Esophagus muscularis mucosa (tissue), 4 donors: ENCODE data around the gene ERC2. TPM values are rescaled to one million over a fixed set of nuclear protein-coding genes. Genes with fewer than 3 reads are reported as not detected.

Experiments used
- DNase-seq: peaks from one replicate; pipeline ENCODE4 v3.0.0-alpha.2; 2017; ENCODE audit errors: extremely low spot score
- H3K27ac ChIP-seq, 4 donors: fragments of 200-600 bp; sonication (generic); replicated peaks in 1 of 4; 1 replicate in 3 of 4; 2 replicates in 1 of 4; pipeline ENCODE4 v1.5.1; 2016 to 2019; ENCODE audit warnings: mild to moderate bottlenecking in 1 of 4
- H3K27me3 ChIP-seq, 4 donors: fragments of 200-600 bp; sonication (generic); one replicate each; pipeline versions ENCODE4 v1.5.1 to v1.6.0; 2016 to 2019
- H3K36me3 ChIP-seq, 4 donors: fragments of 200-600 bp; sonication (generic); one replicate each; pipeline ENCODE4 v1.5.1; 2016 to 2019
- H3K4me1 ChIP-seq, 4 donors: fragments of 200-600 bp; sonication (generic); one replicate each; pipeline ENCODE4 v1.5.1; 2016 to 2019
- H3K4me3 ChIP-seq, 4 donors: fragments of 200-600 bp; sonication (generic); 1 replicate in 2 of 4; 2 replicates in 2 of 4; pipeline ENCODE4 v1.5.1; 2016 to 2019; ENCODE audit warnings: mild to moderate bottlenecking in 4 of 4, moderate library complexity in 1 of 4
- H3K9me3 ChIP-seq, 4 donors: fragments of 200-600 bp; sonication (generic); 1 replicate in 3 of 4; 2 replicates in 1 of 4; pipeline ENCODE4 v1.5.1; 2016 to 2019
- EP300 ChIP-seq: sonication (generic); formaldehyde crosslinking; IDR thresholded peaks from one replicate; pipeline ENCODE4 v1.6.1; 2017; ENCODE audit warnings: antibody characterized with exemption
- POLR2A ChIP-seq: fragments of 450-650 bp; IDR thresholded peaks from one replicate; pipeline ENCODE4 v1.6.1; 2017; ENCODE audit warnings: antibody characterized with exemption, moderate library complexity, mild to moderate bottlenecking, low read depth
- POLR2AphosphoS5 ChIP-seq, 2 donors: sonication (generic); formaldehyde crosslinking; IDR thresholded peaks; one replicate each; pipeline ENCODE4 v1.6.1; 2017; ENCODE audit warnings: antibody characterized with exemption in 2 of 2
- WGBS: methylation state at CpG from one replicate; pipeline ENCODE4 v1.1.5; 2018; 5-methylcytosine and 5-hydroxymethylcytosine counted together
- intact Hi-C: fragments of 100-400 bp; cut with DNase I; formaldehyde crosslinking; loops from one replicate; pipeline ENCODE4 v1.15.1; 2023
- total RNA-seq, 4 donors: library from RNA; depleted of rRNA; stranded (reverse); fragments of >200 nt; gene quantifications; one replicate each; pipeline versions ENCODE4 v1.1.0 to v1.2.1, GENCODE V29; 2016
- TF ChIP-seq, protein P1 (sequence below), 3 experiments: fragments of 200-600 bp in 2 of 3; fragments of 450-650 bp in 1 of 3; sonication (generic) in 2 of 3; IDR thresholded peaks; one replicate each; pipeline ENCODE4 v1.5.1; 2017 to 2019; ENCODE audit warnings: antibody characterized with exemption in 3 of 3, mild to moderate bottlenecking in 2 of 3, moderate library complexity in 1 of 3

Gene ERC2
- total RNA-seq, 4 donors from 2014 or later: 0.42 to 2.0 (median 1.5) TPM

- intact Hi-C loops: loop anchor here (5.0 kb wide), 2 partner anchors 773 to 1403 kb away; no protein-coding TSS in a partner anchor
- H3K27me3 ChIP-seq: no peaks in the 10 kb centered on the region
- no peaks in the 10 kb centered on the region for H3K4me1 ChIP-seq
- 95% methylated on average over 3 of the region's 3 CpGs for WGBS
- H3K36me3 ChIP-seq: no peaks in the 10 kb centered on the region
- TF ChIP-seq, protein P1, sequence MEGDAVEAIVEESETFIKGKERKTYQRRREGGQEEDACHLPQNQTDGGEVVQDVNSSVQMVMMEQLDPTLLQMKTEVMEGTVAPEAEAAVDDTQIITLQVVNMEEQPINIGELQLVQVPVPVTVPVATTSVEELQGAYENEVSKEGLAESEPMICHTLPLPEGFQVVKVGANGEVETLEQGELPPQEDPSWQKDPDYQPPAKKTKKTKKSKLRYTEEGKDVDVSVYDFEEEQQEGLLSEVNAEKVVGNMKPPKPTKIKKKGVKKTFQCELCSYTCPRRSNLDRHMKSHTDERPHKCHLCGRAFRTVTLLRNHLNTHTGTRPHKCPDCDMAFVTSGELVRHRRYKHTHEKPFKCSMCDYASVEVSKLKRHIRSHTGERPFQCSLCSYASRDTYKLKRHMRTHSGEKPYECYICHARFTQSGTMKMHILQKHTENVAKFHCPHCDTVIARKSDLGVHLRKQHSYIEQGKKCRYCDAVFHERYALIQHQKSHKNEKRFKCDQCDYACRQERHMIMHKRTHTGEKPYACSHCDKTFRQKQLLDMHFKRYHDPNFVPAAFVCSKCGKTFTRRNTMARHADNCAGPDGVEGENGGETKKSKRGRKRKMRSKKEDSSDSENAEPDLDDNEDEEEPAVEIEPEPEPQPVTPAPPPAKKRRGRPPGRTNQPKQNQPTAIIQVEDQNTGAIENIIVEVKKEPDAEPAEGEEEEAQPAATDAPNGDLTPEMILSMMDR (IDR thresholded peaks at IDR 0.05): peak in 2 of 3 experiments; percentile 18 to 33
- TF ChIP-seq POLR2A: no peak
- no peak for DNase-seq
- no peak overlapping the region for H3K27ac ChIP-seq
- no peak overlapping the region for H3K4me3 ChIP-seq
- no peaks in the 10 kb centered on the region for H3K9me3 ChIP-seq
Measured at GRCh38 chr3:56254835-56255234, 213.4 kb downstream of the ERC2 start.

DNA sequence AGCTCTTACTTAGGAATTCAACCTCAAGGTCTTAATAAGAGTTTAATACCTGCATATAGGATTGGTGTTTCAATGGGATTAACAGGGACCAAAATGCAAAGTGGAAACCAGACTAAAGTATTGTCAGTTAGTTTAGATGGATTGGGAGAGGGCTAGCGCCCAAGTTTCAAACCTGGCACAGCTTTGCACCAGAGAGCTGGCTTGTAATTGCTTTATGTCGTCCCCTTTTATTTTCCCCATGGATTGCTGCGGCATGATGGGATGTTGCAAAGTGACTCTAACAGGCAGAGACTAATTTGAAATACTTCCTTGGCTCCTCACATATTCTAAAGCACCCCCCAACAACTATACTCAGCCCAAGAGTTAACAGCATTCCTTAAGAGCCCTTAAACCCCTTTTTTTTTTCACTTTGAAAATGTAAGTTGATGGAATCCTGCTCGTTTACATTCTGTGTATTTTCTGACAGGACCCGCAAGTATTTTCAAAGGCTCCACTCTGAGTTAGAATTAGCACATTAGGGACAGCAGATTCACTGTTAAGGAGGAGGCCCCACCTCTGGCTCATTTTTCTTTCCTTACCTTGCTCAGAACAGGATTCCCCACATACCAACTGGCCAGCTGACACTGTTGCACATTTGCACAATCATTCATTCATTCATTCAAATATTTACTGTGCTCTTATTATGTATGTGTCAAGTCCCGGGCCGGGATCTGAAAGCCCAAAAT, 214.2 kb downstream of the ERC2 start:
- WGBS: 64% methylated on average over 7 of the region's 7 CpGs
- Histone ChIP-seq H3K4me1 (no peaks in the 10 kb centered on the region), H3K36me3 (no peaks in the 10 kb centered on the region), H3K27ac (no peak overlapping the region), H3K27me3 (no peaks in the 10 kb centered on the region), H3K4me3 (no peak overlapping the region), H3K9me3 (no peaks in the 10 kb centered on the region)
- no peak for TF ChIP-seq POLR2AphosphoS5 (IDR thresholded peaks at IDR 0.05)
- TF ChIP-seq, protein P1 (IDR thresholded peaks at IDR 0.05): no peak
- no peak for TF ChIP-seq EP300
- no peak for TF ChIP-seq POLR2A
- intact Hi-C loops: loop anchor here (5.0 kb wide), 2 partner anchors 772 to 1402 kb away; no protein-coding TSS in a partner anchor
- no peak for DNase-seq

- DNase-seq: no peak
- TF ChIP-seq EP300 (no peak), POLR2A (no peak)
- TF ChIP-seq, protein P1 (IDR thresholded peaks at IDR 0.05): peak; percentile 71 to 82 (median 81)
- Histone ChIP-seq H3K27ac (no peak overlapping the region), H3K36me3 (no peaks in the 10 kb centered on the region), H3K9me3 (no peaks in the 10 kb centered on the region), H3K4me3 (no peak overlapping the region), H3K27me3 (no peaks in the 10 kb centered on the region), H3K4me1 (no peaks in the 10 kb centered on the region)
- WGBS: 92% methylated on average over 3 of the region's 3 CpGs
- intact Hi-C loops: loop anchor here (5.0 kb wide), 2 partner anchors 769 to 1399 kb away; no protein-coding TSS in a partner anchor
Measured at GRCh38 chr3:56251343-56251945, 216.8 kb downstream of the ERC2 start.

DNA sequence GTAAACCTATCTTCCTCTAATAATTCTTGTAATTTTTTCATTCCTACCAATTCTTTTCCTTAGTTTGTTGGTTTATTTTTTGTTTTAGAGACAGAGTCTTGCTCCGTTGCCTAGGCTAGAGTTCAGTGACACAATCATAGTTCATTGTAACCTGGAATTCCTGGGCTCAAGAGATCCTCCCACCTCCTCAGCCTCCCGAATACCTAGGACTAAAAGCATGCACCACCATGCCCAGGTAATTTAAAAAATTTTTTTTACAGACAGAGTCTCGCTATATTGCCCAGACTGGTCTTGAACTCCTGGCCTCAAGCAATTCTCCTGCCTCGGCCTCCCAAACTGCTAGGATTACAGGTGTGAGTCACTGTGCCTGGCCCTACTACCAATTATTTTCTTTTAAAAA, 220.2 kb downstream of the ERC2 start:
- no peaks in the 10 kb centered on the region for H3K27me3 ChIP-seq
- H3K4me3 ChIP-seq: no peak overlapping the region
- no peaks in the 10 kb centered on the region for H3K9me3 ChIP-seq
- no peak overlapping the region for H3K27ac ChIP-seq
- no peak for DNase-seq
- H3K4me1 ChIP-seq: no peaks in the 10 kb centered on the region
- TF ChIP-seq POLR2AphosphoS5 (IDR thresholded peaks at IDR 0.05) (no peak), EP300 (no peak), POLR2A (no peak)
- TF ChIP-seq, protein P1 (IDR thresholded peaks at IDR 0.05): no peak
- no peaks in the 10 kb centered on the region for H3K36me3 ChIP-seq
- intact Hi-C loops: no loop called here
- WGBS: 88% methylated on average over 4 of the region's 4 CpGs
